Uterus (tissue), 4 donors: Measurements from ENCODE around the gene AKNA. TPM values are rescaled to one million over a fixed set of nuclear protein-coding genes. Genes with fewer than 3 reads are reported as not detected.

Experiments used
- DNase-seq, 2 donors: peaks; one replicate each; pipeline ENCODE4 v3.0.0-alpha.2; 2019 to 2020
- H3K27ac ChIP-seq, 2 donors: fragments of 200-600 bp; sonication (generic); 1 replicate in 1 of 2; 2 replicates in 1 of 2; pipeline ENCODE4 v1.5.1; 2016 to 2018
- H3K27me3 ChIP-seq, 2 donors: fragments of 200-600 bp; sonication (generic); one replicate each; pipeline ENCODE4 v1.5.1; 2018 to 2019; ENCODE audit warnings: control low read depth in 1 of 2
- H3K36me3 ChIP-seq, 2 donors: fragments of 200-600 bp; sonication (generic); one replicate each; pipeline ENCODE4 v1.5.1; 2019; ENCODE audit warnings: control low read depth in 1 of 2
- H3K4me1 ChIP-seq, 2 donors: fragments of 200-600 bp; sonication (generic); one replicate each; pipeline ENCODE4 v1.5.1; 2018 to 2019; ENCODE audit warnings: control low read depth in 1 of 2
- H3K4me3 ChIP-seq, 2 donors: fragments of 200-600 bp; sonication (generic); 1 replicate in 1 of 2; 2 replicates in 1 of 2; pipeline ENCODE4 v1.5.1; 2018 to 2019; ENCODE audit warnings: mild to moderate bottlenecking in 1 of 2
- H3K9me3 ChIP-seq, 2 donors: fragments of 200-600 bp; sonication (generic); one replicate each; pipeline ENCODE4 v1.5.1; 2019; ENCODE audit warnings: control low read depth in 1 of 2
- CTCF ChIP-seq, 4 experiments: fragments of 200-600 bp in 2 of 4; fragments of 450-650 bp in 2 of 4; sonication (generic) in 2 of 4; IDR thresholded peaks; one replicate each; pipeline ENCODE4 v1.5.1; 2016 to 2019; ENCODE audit warnings: antibody characterized with exemption in 4 of 4, mild to moderate bottlenecking in 2 of 4, moderate library complexity in 1 of 4
- POLR2A ChIP-seq, 2 donors: fragments of 450-650 bp; IDR thresholded peaks; one replicate each; pipeline ENCODE4 v1.6.1; 2016; ENCODE audit warnings: antibody characterized with exemption in 2 of 2, mild to moderate bottlenecking in 1 of 2, moderate library complexity in 1 of 2
- intact Hi-C: fragments of 100-400 bp; cut with DNase I; formaldehyde crosslinking; loops from one replicate; pipeline ENCODE4 v1.15.1; 2023; ENCODE audit warnings: low total_unique reads
- total RNA-seq, 4 donors: library from RNA; depleted of rRNA in 3 of 4; stranded (reverse); fragments of >200 nt in 3 of 4; gene quantifications; one replicate each; pipeline versions ENCODE4 v1.1.0 to v1.2.4, GENCODE V29; 2014 to 2023
- donor health status: DM: yes; HTN: yes; CAD: no.

Gene AKNA
- total RNA-seq, 4 donors from 2014 or later = 24.1 to 123 (median 34.3) TPM

DNA sequence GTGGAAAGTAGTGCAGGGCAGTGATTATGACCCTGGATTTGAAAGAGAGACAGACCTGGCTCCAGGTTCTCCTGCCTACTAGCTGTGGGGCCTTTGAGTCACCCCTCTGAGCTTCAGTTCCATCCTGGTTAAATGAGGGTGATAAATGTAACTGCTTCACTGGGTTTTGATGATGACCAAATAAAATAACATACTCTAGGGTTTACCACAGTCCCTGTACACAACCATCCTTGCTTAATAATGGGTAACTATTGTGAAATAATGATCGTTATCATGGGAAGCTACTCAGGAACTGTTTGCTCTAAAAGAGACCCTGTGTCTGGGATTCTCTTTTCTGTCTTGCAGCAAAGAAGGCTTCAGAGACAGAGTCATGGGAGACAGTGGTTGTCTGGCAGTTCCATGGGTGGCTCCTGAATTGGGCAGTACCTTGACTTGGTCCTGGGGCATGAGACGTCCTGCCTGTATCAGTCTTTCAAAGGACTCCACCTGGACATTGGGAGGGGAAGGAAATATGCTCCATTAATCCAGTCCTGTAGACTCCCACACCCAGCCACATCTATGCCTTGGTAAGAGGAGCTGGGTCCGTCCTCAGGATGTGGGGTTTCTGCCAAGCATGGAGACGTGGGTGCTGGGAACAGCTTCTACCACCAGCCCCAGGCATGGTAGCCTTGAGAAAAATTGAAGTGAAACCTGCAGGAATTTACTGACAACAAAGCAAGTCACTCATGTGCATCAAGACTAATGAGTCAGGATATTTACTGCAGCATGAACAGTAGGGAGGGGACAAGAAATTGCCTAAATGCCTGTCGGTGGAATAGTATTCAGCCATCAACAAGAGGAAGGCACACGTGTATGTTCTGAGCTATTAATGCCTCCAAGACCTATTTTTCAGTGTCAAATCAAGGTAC is 23.4 kb downstream of the AKNA start:
- H3K4me1 ChIP-seq = no peaks in the 10 kb centered on the region
- H3K4me3 ChIP-seq = no peak overlapping the region
- no peaks in the 10 kb centered on the region for H3K9me3 ChIP-seq
- H3K27me3 ChIP-seq = no peaks in the 10 kb centered on the region
- TF ChIP-seq CTCF (IDR thresholded peaks at IDR 0.05) = no peak
- TF ChIP-seq POLR2A (IDR thresholded peaks at IDR 0.05) = no peak
- no peak for DNase-seq
- no peaks in the 10 kb centered on the region for H3K36me3 ChIP-seq
- intact Hi-C loops = no loop called here
- peak overlapping the region; percentile 66 to 69 for H3K27ac ChIP-seq

GRCh38 chr9:114363424-114363823 is 24.4 kb downstream of the AKNA start:
- Histone ChIP-seq H3K9me3 (no peaks in the 10 kb centered on the region), H3K27me3 (no peaks in the 10 kb centered on the region), H3K27ac (peak overlapping the region; percentile 66 to 69), H3K36me3 (no peaks in the 10 kb centered on the region), H3K4me3 (no peak overlapping the region), H3K4me1 (no peaks in the 10 kb centered on the region)
- no peak for DNase-seq
- no peak for TF ChIP-seq POLR2A (IDR thresholded peaks at IDR 0.05)
- intact Hi-C loops = no loop called here

- no peak overlapping the region for H3K4me3 ChIP-seq
- DNase-seq = no peak
- TF ChIP-seq CTCF (IDR thresholded peaks at IDR 0.05) = no peak
- no peak for TF ChIP-seq POLR2A (IDR thresholded peaks at IDR 0.05)
- no peaks in the 10 kb centered on the region for H3K4me1 ChIP-seq
- H3K9me3 ChIP-seq = no peaks in the 10 kb centered on the region
- intact Hi-C loops = no loop called here
- H3K36me3 ChIP-seq = no peaks in the 10 kb centered on the region
- peak overlapping the region in 1 of 2 donors; percentile 69 for H3K27ac ChIP-seq
- H3K27me3 ChIP-seq = no peaks in the 10 kb centered on the region
These were observed 25.4 kb downstream of the AKNA start for GRCh38 chr9:114362394-114362793.

- DNase-seq = no peak
These were observed 26.2 kb downstream of the AKNA start for GRCh38 chr9:114361542-114361941.

DNA sequence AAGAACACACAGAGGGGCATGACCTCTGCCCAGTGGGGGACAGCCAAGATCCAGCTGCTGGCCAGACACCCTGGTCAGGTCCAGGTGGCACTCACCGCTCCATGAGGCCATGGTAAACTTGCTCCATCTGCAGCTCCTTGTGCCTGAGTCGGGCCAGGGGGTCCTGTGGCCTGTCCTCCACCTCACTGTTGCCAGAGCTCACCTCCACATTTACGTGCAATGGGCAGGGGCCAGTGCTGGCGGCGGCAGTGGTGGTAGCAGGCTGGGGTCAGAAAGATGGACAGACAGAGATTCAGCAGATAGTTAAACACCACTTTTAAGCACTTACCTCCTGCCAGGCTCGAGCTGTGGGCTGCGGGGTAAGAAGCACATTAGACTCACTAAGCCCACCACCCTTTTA is 28.0 kb downstream of the AKNA start:
- Histone ChIP-seq H3K9me3 (no peaks in the 10 kb centered on the region), H3K4me3 (no peak overlapping the region), H3K4me1 (no peaks in the 10 kb centered on the region), H3K27ac (no peak overlapping the region), H3K27me3 (no peaks in the 10 kb centered on the region), H3K36me3 (no peaks in the 10 kb centered on the region)
- intact Hi-C loops = no loop called here
- TF ChIP-seq CTCF (IDR thresholded peaks at IDR 0.05) = no peak
- no peak for TF ChIP-seq POLR2A (IDR thresholded peaks at IDR 0.05)
- no peak for DNase-seq

More at GRCh38 chr9:114361542-114361941, 26.2 kb downstream of the AKNA start:
- peak overlapping the region; percentile 22 to 69 for H3K27ac ChIP-seq
- intact Hi-C loops = no loop called here
- H3K27me3 ChIP-seq = no peaks in the 10 kb centered on the region
- no peaks in the 10 kb centered on the region for H3K4me1 ChIP-seq
- H3K36me3 ChIP-seq = no peaks in the 10 kb centered on the region
- no peaks in the 10 kb centered on the region for H3K9me3 ChIP-seq
- no peak for TF ChIP-seq CTCF (IDR thresholded peaks at IDR 0.05)
- TF ChIP-seq POLR2A (IDR thresholded peaks at IDR 0.05) = no peak
- no peak overlapping the region for H3K4me3 ChIP-seq
